Liver (tissue), 9 donors: ENCODE data around the gene CCL19. TPM values are rescaled to one million over a fixed set of nuclear protein-coding genes. Genes with fewer than 3 reads are reported as not detected.
A peak's percentile ranks its signal among the peaks of the same experiment; 100 is the strongest.

ENCODE experiments used
- DNase-seq: peaks from one replicate; pipeline ENCODE4 v3.0.0-alpha.2; 2017; ENCODE audit warnings: low spot score
- H3K27ac ChIP-seq, 2 donors: one replicate each; pipeline ENCODE4 v1.7.0; 2013; ENCODE audit warnings: inconsistent platforms in 2 of 2, low read length in 2 of 2, control low read depth in 1 of 2, low read depth in 1 of 2, mild to moderate bottlenecking in 1 of 2
- H3K27me3 ChIP-seq, 4 donors: one replicate each; pipeline versions ENCODE4 v1.6.1 to v1.7.0; 2013; ENCODE audit warnings: low read length in 3 of 4, inconsistent platforms in 1 of 4, mild to moderate bottlenecking in 1 of 4, moderate library complexity in 1 of 4; ENCODE audit not compliant: control insufficient read depth in 4 of 4, insufficient read depth in 4 of 4
- H3K36me3 ChIP-seq, 4 donors: one replicate each; pipeline versions ENCODE4 v1.6.1 to v1.7.0; 2013; ENCODE audit warnings: low read length in 3 of 4, mild to moderate bottlenecking in 3 of 4, low read depth in 1 of 4, moderate library complexity in 1 of 4; ENCODE audit not compliant: control insufficient read depth in 4 of 4, insufficient read depth in 3 of 4
- H3K4me1 ChIP-seq, 4 donors: one replicate each; pipeline versions ENCODE4 v1.6.1 to v1.7.0; 2013; ENCODE audit warnings: low read length in 3 of 4, mild to moderate bottlenecking in 3 of 4, moderate library complexity in 1 of 4; ENCODE audit not compliant: control insufficient read depth in 4 of 4, insufficient read depth in 4 of 4
- H3K4me3 ChIP-seq, 3 donors: one replicate each; pipeline versions ENCODE4 v1.6.1 to v1.7.0; 2013; ENCODE audit warnings: low read length in 3 of 3, control low read depth in 1 of 3, low read depth in 1 of 3, mild to moderate bottlenecking in 1 of 3
- H3K9ac ChIP-seq, 2 donors: one replicate each; pipeline ENCODE4 v1.7.0; 2013; ENCODE audit warnings: low read length in 2 of 2, mild to moderate bottlenecking in 2 of 2, moderate library complexity in 2 of 2, control low read depth in 1 of 2, low read depth in 1 of 2
- H3K9me3 ChIP-seq, 4 donors: one replicate each; pipeline versions ENCODE4 v1.6.1 to v1.7.0; 2013; ENCODE audit warnings: low read length in 3 of 4; ENCODE audit not compliant: control insufficient read depth in 4 of 4
- ATF3 ChIP-seq: IDR thresholded peaks from 2 replicates; pipeline ENCODE4 v1.6.1; 2016; ENCODE audit warnings: antibody characterized with exemption
- CTCF ChIP-seq: fragments of 150-350 bp; IDR thresholded peaks from 2 replicates; pipeline ENCODE4 v1.5.1; 2017; ENCODE audit warnings: improper control_type of control experiment, low read depth, low read length; ENCODE audit not compliant: missing input control
- EGR1 ChIP-seq, 2 donors: IDR thresholded peaks; 2 replicates each; pipeline ENCODE4 v1.6.1; 2016 to 2018; ENCODE audit warnings: antibody characterized with exemption in 2 of 2, low read depth in 2 of 2
- FOXA2 ChIP-seq: IDR thresholded peaks from 2 replicates; pipeline ENCODE4 v1.6.1; 2016; ENCODE audit warnings: antibody characterized with exemption
- GABPA ChIP-seq, 2 donors: IDR thresholded peaks in 1 of 2; conservative IDR thresholded peaks in 1 of 2; 2 replicates each; pipeline ENCODE4 v1.6.1; 2016; ENCODE audit warnings: antibody characterized with exemption in 2 of 2, mild to moderate bottlenecking in 1 of 2, moderate library complexity in 1 of 2
- HNF4G ChIP-seq: IDR thresholded peaks from 2 replicates; pipeline ENCODE4 v1.6.1; 2016; ENCODE audit warnings: antibody characterized with exemption
- MAX ChIP-seq: IDR thresholded peaks from 2 replicates; pipeline ENCODE4 v1.6.1; 2016; ENCODE audit warnings: antibody characterized with exemption
- NR2F2 ChIP-seq: IDR thresholded peaks from 2 replicates; pipeline ENCODE4 v1.6.1; 2016; ENCODE audit warnings: antibody characterized with exemption
- RAD21 ChIP-seq, 2 donors: IDR thresholded peaks; 2 replicates each; pipeline ENCODE4 v1.6.1; 2016; ENCODE audit warnings: antibody characterized with exemption in 2 of 2, mild to moderate bottlenecking in 2 of 2
- REST ChIP-seq: IDR thresholded peaks from 2 replicates; pipeline ENCODE4 v1.6.1; 2016; ENCODE audit warnings: antibody characterized with exemption, mild to moderate bottlenecking
- RXRA ChIP-seq, 2 donors: IDR thresholded peaks; 2 replicates each; pipeline ENCODE4 v1.6.1; 2017 to 2018; ENCODE audit warnings: antibody characterized with exemption in 2 of 2, mild to moderate bottlenecking in 1 of 2
- SP1 ChIP-seq: IDR thresholded peaks from 2 replicates; pipeline ENCODE4 v1.6.1; 2018; ENCODE audit warnings: antibody characterized with exemption, mild to moderate bottlenecking
- ZBTB33 ChIP-seq: IDR thresholded peaks from 2 replicates; pipeline ENCODE4 v1.6.1; 2016; ENCODE audit warnings: antibody characterized with exemption
- WGBS: extraction: QIAGEN DNeasy Blood & Tissue Kit; methylation state at CpG from one replicate; pipeline ENCODE4 v1.1.7; 2013; 5-methylcytosine and 5-hydroxymethylcytosine counted together
- polyA plus RNA-seq, 2 donors: library from polyadenylated mRNA; stranded (reverse) in 1 of 2; unstranded in 1 of 2; fragments of 200-250 nt in 1 of 2; fragments of >200 nt in 1 of 2; fragmentation: Nextera tagmentation in 1 of 2; extraction: Ambion mirVana in 1 of 2; gene quantifications; one replicate each; pipeline versions ENCODE4 v1.2.1 to v1.2.3, GENCODE V29; 2013 to 2015
- total RNA-seq, 2 donors: library from RNA; depleted of rRNA; stranded (reverse); fragments of >200 nt; gene quantifications; one replicate each; pipeline ENCODE4 v1.2.3, GENCODE V29; 2014
- donor health status: healthy.
- donor health status: healthy.
- donor health status: healthy.
- donor health status: healthy.
- donor health status: healthy.

CCL19 gene
- total and polyA plus RNA-seq, 4 donors = 0.33 to 2.9 (median 0.65) TPM; not detected in 1

- TF ChIP-seq ATF3 = no peak
These were observed 35.7 kb downstream of the CCL19 start (continued) for GRCh38 chr9:34655394-34655793.

- Histone ChIP-seq H3K9ac (no peak overlapping the region), H3K27me3 (no peaks in the 10 kb centered on the region), H3K4me1 (peaks cover 8 to 46% (median 40%) of the 10 kb centered on the region in 4 donors), H3K4me3 (no peak overlapping the region), H3K36me3 (peaks cover 0 to 3% (median 2%) of the 10 kb centered on the region in 4 donors), H3K27ac (no peak overlapping the region), H3K9me3 (no peaks in the 10 kb centered on the region)
- TF ChIP-seq RXRA (IDR thresholded peaks at IDR 0.05) = no peak
- no peak for TF ChIP-seq MAX
- peak; percentile 41 for TF ChIP-seq NR2F2
- no peak for TF ChIP-seq SP1
- no peak for TF ChIP-seq ATF3
- 43% methylated on average over 11 of the region's 11 CpGs for WGBS
- no peak for DNase-seq
These were observed 36.6 kb downstream of the CCL19 start for GRCh38 chr9:34654323-34655051.

GRCh38 chr9:34653151-34654072 lies 37.7 kb downstream of the CCL19 start:
- no peak overlapping the region for H3K4me3 ChIP-seq
- no peak overlapping the region for H3K9ac ChIP-seq
- H3K27me3 ChIP-seq = no peaks in the 10 kb centered on the region
- no peak for DNase-seq
- H3K4me1 ChIP-seq = peaks cover 8 to 57% (median 51%) of the 10 kb centered on the region in 4 donors
- no peak for TF ChIP-seq RAD21 (IDR thresholded peaks at IDR 0.05)
- no peak for TF ChIP-seq FOXA2
- no peak for TF ChIP-seq MAX
- no peak for TF ChIP-seq EGR1 (IDR thresholded peaks at IDR 0.05; ENCODE audit: low read depth in 2 of 2)
- TF ChIP-seq HNF4G = no peak
- TF ChIP-seq RXRA (IDR thresholded peaks at IDR 0.05) = no peak
- TF ChIP-seq CTCF = no peak
- TF ChIP-seq GABPA (IDR thresholded peaks at IDR 0.05 in 1 of 2, conservative IDR thresholded peaks at IDR 0.05 in 1 of 2) = no peak
- no peak for TF ChIP-seq ZBTB33
- no peak for TF ChIP-seq REST
- 75% methylated on average over 11 of the region's 11 CpGs for WGBS
- peak overlapping the region; percentile 8 to 19 for H3K27ac ChIP-seq
- peaks cover 0 to 14% (median 9%) of the 10 kb centered on the region in 4 donors for H3K36me3 ChIP-seq
- no peaks in the 10 kb centered on the region for H3K9me3 ChIP-seq
